GM21786 (cell line): ENCODE results near the gene NOD1.
"Not testable (repeated sequence)": the region's sequence is repeated elsewhere in the genome, so short reads cannot be mapped to it uniquely, and the experiment has no call there.

Source experiments
- ATAC-seq: cut with Tn5 transposase; IDR thresholded peaks from one replicate; pipeline ENCODE4 v1.9.1; 2021; ENCODE audit not compliant: unreplicated experiment

Gene NOD1, protein sequence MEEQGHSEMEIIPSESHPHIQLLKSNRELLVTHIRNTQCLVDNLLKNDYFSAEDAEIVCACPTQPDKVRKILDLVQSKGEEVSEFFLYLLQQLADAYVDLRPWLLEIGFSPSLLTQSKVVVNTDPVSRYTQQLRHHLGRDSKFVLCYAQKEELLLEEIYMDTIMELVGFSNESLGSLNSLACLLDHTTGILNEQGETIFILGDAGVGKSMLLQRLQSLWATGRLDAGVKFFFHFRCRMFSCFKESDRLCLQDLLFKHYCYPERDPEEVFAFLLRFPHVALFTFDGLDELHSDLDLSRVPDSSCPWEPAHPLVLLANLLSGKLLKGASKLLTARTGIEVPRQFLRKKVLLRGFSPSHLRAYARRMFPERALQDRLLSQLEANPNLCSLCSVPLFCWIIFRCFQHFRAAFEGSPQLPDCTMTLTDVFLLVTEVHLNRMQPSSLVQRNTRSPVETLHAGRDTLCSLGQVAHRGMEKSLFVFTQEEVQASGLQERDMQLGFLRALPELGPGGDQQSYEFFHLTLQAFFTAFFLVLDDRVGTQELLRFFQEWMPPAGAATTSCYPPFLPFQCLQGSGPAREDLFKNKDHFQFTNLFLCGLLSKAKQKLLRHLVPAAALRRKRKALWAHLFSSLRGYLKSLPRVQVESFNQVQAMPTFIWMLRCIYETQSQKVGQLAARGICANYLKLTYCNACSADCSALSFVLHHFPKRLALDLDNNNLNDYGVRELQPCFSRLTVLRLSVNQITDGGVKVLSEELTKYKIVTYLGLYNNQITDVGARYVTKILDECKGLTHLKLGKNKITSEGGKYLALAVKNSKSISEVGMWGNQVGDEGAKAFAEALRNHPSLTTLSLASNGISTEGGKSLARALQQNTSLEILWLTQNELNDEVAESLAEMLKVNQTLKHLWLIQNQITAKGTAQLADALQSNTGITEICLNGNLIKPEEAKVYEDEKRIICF

DNA sequence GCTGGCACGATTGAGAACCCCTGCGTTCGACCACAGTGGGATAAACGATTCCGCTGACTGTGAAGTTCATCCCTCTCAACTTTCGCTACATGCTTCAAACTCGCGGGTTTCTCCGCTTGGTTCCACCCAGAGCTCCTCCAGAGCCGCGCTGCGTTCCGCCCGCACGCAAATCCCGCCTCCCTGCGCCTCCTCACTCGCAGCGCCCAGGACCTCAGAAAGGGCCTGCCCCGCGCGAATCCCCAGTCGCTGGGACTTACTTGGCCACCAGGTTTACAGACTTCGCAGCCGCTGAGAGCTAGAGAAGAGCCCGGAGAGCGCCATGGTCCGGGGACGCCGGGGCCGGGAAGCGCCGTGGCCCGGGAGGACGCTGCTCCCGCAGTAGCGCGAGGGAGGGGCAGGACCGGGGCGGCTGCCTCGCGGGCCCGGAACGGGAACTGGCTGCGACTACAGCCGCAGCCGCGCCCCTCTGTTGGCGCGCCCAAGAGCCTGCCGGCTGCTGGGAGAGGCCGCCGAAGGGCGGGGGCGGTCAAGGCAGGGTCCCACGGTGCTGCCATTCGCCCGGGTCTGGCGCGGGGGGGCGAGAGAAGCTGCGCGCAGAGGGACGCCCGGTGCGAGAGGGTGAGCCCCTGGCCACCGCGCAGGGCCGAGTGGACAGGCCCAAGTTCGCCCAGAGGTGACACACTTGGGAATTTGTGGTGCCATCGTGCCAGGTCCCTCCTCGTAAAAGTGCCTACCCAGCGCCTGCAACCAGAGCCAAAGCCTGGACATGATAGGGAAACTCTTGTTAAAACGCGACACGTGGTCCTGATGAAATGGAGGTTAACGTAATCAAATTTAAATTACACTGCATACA lies at the start of gene NOD1:
Gene NOD1, minus strand, starts transcription at position 436 of the 853 bp plus-strand sequence. CDS start 21,863 bp downstream, outside the sequence.
- ATAC-seq = peak; percentile 74

GRCh38 chr7:30527297-30527696 lies 48.7 kb upstream of the NOD1 start:
- not testable (repeated sequence) for ATAC-seq

GRCh38 chr7:30526163-30526562 lies 47.6 kb upstream of the NOD1 start:
- ATAC-seq = no peak

DNA sequence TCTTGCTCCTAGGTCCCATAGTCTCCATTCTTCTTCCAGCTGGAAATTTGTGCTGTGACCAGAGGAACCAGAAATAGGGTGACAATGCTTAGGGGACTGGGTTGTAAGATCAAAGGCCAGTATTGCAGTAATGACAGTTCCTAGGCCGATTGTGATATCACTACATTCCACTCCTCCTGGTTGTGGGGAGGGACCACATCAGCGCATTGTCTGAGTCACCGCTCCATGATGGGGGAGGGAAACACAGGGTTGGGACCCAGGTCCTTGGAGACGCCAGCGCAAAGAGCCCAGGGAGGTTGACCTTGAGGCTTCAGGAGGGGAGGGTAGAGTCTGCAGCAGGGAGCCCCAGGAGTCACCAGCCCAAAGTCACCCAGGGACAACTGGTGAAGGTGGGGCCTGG lies 46.8 kb upstream of the NOD1 start:
- ATAC-seq = no peak

DNA sequence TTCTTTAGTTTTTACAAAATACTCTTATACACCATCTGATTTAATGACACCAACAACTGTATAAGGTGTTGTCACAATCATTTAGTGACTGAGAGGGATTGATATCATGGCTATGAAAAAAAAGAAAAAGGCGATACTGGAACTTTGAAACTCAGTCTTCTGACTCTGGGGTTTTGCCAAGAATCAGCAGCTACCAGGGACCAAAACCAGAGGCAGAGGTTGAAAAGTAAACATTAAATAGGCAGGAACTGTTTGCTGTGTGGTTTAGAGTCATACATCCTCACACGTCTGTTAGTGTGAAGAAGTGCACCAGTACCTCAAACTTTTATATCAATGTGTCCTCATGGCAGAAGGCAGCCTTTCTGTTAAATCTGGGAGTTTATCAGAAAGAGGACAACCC lies 46.0 kb upstream of the NOD1 start:
- ATAC-seq = no peak

GRCh38 chr7:30523466-30523865 lies 44.9 kb upstream of the NOD1 start:
- ATAC-seq = no peak

DNA sequence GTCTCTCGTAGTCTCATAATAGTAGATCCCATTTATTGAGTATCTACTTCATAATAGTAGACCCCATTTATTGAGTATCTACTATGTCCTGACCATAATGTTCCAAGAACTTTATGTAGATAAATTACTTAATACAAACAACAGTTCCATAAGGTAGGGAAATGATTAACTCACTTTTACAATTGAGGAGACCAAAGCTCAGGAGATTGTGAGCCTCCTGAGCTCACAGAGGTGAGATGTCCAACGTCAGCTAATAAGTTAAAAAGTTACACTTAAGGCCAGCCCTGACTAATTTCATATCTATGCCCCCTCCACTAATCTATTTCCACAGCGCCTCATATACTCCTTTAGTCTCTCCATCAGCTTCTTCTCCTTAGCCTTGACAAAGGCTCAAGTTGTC lies 43.6 kb upstream of the NOD1 start:
- ATAC-seq = no peak

DNA sequence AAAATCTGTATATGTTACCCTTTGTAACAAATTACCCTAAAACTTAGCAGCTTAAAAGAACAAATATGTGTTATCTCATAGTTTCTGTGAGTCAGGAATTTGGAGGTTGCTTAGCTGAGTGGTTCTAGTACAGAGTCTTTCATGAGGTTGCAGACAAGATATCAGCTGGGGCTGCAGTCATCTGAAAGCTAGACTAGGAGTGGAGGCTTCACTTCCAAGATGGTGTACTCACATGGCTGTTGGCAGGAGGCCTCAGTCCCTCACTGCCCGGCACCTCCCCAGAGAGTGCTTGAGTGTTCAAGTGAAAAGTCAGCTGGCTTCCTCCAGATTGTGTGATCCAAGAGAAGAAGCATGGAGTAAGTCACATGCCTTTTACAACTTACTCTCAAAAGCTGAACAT lies 42.9 kb upstream of the NOD1 start:
- ATAC-seq = no peak

GRCh38 chr7:30519122-30519521 lies 40.5 kb upstream of the NOD1 start:
- ATAC-seq = no peak

GRCh38 chr7:30515761-30516160 lies 37.2 kb upstream of the NOD1 start:
- ATAC-seq = no peak

DNA sequence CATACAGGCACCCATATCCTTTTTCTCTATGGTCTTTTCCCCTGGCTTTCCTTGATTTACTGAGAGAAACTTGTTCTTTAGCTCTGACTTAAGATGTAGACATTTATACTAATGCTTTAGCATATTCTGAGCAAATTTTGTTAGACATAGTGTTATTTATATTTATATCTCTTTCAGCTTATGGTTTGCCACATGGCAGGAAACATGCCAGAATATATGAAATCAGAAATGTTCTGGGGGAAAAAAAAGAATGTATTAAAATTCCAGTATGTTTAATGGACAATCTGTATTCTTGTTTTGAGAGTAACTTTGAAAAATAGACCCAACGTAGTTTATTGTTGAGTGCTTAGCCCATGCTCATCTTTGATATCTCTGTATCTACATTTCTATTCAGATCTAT lies 36.2 kb upstream of the NOD1 start:
- ATAC-seq = no peak

GRCh38 chr7:30514177-30514576 lies 35.6 kb upstream of the NOD1 start:
- ATAC-seq = no peak

- no peak for ATAC-seq
Observed at GRCh38 chr7:30513762-30514161, 35.2 kb upstream of the NOD1 start.

- no peak for ATAC-seq
Observed at GRCh38 chr7:30511973-30512662, 33.5 kb upstream of the NOD1 start.

DNA sequence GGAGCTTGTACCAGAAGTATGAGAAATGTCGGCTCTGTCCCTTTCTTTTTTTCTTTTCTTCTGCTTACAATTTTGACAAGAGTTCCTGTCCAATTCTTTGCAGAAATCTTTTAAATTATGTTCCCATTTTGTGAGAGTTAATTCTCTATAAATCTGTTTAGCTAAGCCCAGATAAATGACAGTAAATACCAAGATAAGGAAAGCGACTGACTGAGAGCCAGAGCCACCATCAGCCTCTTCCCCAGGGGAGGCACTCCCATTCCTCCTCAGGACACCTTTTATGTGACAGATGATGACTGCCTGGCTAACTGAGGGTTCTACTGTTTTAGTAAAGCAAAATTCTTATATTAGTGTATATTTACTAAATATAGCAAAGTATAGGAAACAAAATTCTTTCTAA lies 32.9 kb upstream of the NOD1 start:
- ATAC-seq = no peak

DNA sequence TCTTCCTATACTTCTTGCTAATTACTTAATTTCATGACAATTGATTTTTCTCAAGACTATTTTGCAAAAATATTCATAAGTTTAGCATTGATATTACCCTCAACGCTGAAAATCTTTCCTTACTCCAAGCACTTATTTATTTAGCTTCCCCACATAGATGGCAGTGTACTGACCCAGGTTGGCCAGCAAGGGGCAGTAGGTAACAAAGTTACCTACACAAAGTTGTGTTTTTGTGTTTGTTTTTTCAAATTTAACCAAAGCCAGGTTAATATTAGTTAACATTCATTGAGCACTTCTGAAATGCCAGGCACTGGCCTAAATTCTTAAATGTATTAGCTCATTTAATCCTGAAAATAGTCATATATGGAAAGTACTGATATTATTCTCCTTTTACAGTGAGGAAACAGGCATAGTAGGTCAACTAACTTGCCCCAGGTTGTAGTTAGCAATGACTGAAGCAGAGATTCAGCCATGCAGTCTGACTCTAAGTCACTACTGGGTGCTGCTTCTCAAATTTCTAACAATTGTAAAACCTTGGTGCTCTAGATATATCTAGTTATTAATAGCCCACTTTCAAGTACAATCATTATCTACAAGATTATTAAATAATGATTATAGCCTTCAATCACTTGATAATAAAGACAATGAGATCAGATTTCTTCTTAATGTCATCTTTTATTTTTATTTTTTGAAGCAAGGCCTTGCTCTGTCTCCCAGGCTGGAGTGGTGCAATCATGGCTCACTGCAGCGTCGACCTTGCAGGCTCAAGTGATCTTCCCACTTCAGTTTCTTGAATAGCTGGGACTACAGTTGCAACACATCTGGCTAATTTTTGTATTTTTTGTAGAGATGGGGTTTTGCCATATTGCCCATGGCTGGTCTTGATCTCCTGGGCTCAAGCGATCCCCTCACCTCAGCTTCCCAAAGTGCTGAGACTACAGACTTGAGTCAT lies 31.8 kb upstream of the NOD1 start:
- peak; percentile 50 for ATAC-seq

DNA sequence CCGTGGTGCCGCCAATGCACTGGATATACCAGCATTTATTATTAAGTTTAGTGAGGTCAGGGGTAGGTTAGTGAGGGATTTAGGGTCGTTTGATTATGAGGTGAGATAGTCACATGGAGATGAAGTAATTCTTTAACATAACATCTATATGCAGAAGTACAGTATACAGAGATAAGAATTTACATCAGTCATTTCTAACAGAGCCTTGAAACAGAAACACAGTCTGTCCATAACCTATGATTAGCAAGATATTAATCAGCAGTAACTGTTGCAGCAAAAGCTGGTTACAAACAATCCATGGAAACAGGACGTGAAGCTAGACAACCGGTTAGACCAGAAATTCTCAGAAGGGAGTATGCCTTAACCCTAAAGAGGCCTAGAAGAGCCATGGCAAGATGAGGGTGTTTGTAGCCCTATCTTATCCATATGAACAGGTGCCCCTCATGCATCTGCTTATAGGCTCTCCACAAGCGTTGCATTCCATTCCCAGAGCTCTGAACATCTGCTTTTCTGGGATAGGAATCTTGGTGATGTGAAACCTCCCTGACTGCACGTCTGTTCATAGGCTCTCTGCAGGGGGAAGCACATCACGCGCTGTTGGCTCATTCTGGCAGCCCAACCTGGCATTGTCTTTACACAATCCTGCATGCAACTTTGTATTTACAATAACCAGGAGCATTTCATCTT lies 30.7 kb upstream of the NOD1 start:
- not testable (repeated sequence) for ATAC-seq

GRCh38 chr7:30507346-30507900 lies 28.8 kb upstream of the NOD1 start:
- ATAC-seq = not testable (repeated sequence)
